Heart left ventricle (tissue), 13 donors: ENCODE measurements around the gene ALG1L2.
"Not testable (repeated sequence)": the region's sequence is repeated elsewhere in the genome, so short reads cannot be mapped to it uniquely, and the experiment has no call there.

Source experiments
- CTCF ChIP-seq, 12 donors: fragments of 200-600 bp; sonication (generic) in 4 of 12; IDR thresholded peaks; one replicate each; pipeline versions ENCODE4 v1.5.0 to v1.8.0; 2018 to 2022; ENCODE audit warnings: antibody characterized with exemption in 12 of 12, mild to moderate bottlenecking in 5 of 12
- POLR2A ChIP-seq, 2 donors: fragments of 450-650 bp; IDR thresholded peaks; one replicate each; pipeline ENCODE4 v1.6.1; 2017; ENCODE audit warnings: antibody characterized with exemption in 2 of 2, mild to moderate bottlenecking in 2 of 2, moderate library complexity in 2 of 2
- donor health status: ischemic (EF 13 %, LVEDD 7.1; RV severe dilation, severe dysfunction).
- donor health status: DM: no; HTN: yes; CAD: no.
- donor health status: DM: no; HTN: no; CAD: no.
- donor health status: ischemic (EF 25% LVEDD 6.9; RV normal size, moderate dysfunction).
- donor health status: ischemic (EF 25% LVEDD 5.7; RV mildly dilated, moderate dysfunction).
- donor health status: ischemic (EF 35%, LVEDD 5.7; RV mildly dilated, moderate dysfunction).
- donor health status: nonischemic (EF 11% LVEDD 7.7; RV severe dilation, severe dysfunction).
- donor health status: DM: yes; HTN: yes; CAD: no.
- donor health status: PGD.
- donor health status: ischemic (EF 29% LVEDD 5.4; RV normal size, mild dysfunction).
- donor health status: nonischemic (EF 23%, LVEDD 6.1; RV moderate dilation, normal function).

- not testable (repeated sequence) for TF ChIP-seq POLR2A, CTCF (IDR thresholded peaks at IDR 0.05)
Observed at GRCh38 chr3:130120291-130120690, 38.7 kb downstream of the ALG1L2 start.
